Measurements from ENCODE around the gene FOXG1. TPM values are rescaled to one million over a fixed set of nuclear protein-coding genes. Genes with fewer than 3 reads are reported as not detected.

Gene FOXG1
- total and polyA plus RNA-seq, 2 of the 4 experiments (the other 2 are of a cell fraction): not detected

GRCh38 chr14:28770630-28771029, 4.0 kb downstream of the FOXG1 start:
- dilution Hi-C loops (cut with HindIII; ENCODE audit: low sequenced_read_pairs, unreplicated experiment) (no loop called here), in situ Hi-C loops (cut with MboI; ENCODE audit: low sequenced_read_pairs) (loop anchor here (10.0 to 25.0 kb wide), 2 partner anchors 454 to 1242 kb away; no protein-coding TSS in a partner anchor), intact Hi-C loops (cut with micrococcal nuclease) (no loop called here)
- H4K5ac ChIP-seq (ENCODE audit: low read depth, low read length): no peak overlapping the region
- CTCF ChIA-PET: no interaction called here
- no peak overlapping the region for H3K27ac ChIP-seq (ENCODE audit: insufficient read depth, low read length)
- no peak overlapping the region for H3K23ac ChIP-seq (ENCODE audit: low read depth, low read length)
- H4K91ac ChIP-seq (ENCODE audit: insufficient read depth, low read depth, low read length): no peak overlapping the region
- no peaks in the 10 kb centered on the region for H4K20me1 ChIP-seq (ENCODE audit: insufficient read depth, low read length)
- H2BK120ac ChIP-seq (ENCODE audit: low read depth, low read length): no peak overlapping the region
- no peaks in the 10 kb centered on the region for H3K79me1 ChIP-seq (ENCODE audit: low read depth in 1 of 2, low read length in 2 of 2)
- no peak overlapping the region for H3K4me3 ChIP-seq (ENCODE audit: insufficient read depth, low read depth, low read length)
- BruUV-seq (replicated peaks): no TSS peak
- no peak overlapping the region for H2AK9ac ChIP-seq (replicated peaks; ENCODE audit: low read depth, low read length, poor library complexity)
- H3K4ac ChIP-seq (ENCODE audit: low read depth, low read length): no peak overlapping the region
- no peak overlapping the region for H3K9ac ChIP-seq (ENCODE audit: low read depth, low read length)
- H3K36me3 ChIP-seq (ENCODE audit: control insufficient read depth, insufficient read depth, low read length): no peaks in the 10 kb centered on the region
- DNase-seq: no peak
- H2BK20ac ChIP-seq (ENCODE audit: low read depth, low read length): no peak overlapping the region
- H3K14ac ChIP-seq (replicated peaks; ENCODE audit: low read depth, low read length): no peak overlapping the region
- H2AK5ac ChIP-seq (ENCODE audit: low read depth, low read length): no peak overlapping the region
- TF ChIP-seq CTCF (conservative IDR thresholded peaks at IDR 0.05; ENCODE audit: low read depth, low read length) (no peak), FOS (IDR thresholded peaks at IDR 0.05; ENCODE audit: low read depth, low read length) (no peak), CHD1 (IDR thresholded peaks at IDR 0.05; ENCODE audit: low read depth, low read length) (no peak), RCOR1 (IDR thresholded peaks at IDR 0.05; ENCODE audit: insufficient replicate concordance, low read length) (no peak), SMC3 (IDR thresholded peaks at IDR 0.05; ENCODE audit: low read depth, low read length) (no peak), BHLHE40 (IDR thresholded peaks at IDR 0.05; ENCODE audit: low read depth, low read length) (no peak), MXI1 (IDR thresholded peaks at IDR 0.05; ENCODE audit: borderline replicate concordance, low read depth, low read length) (no peak), MAFK (IDR thresholded peaks at IDR 0.05; ENCODE audit: low read depth, low read length) (no peak), USF2 (IDR thresholded peaks at IDR 0.05; ENCODE audit: low read depth, low read length) (no peak), RFX5 (IDR thresholded peaks at IDR 0.05; ENCODE audit: low read depth, low read length) (no peak), POLR2A (IDR thresholded peaks at IDR 0.05; ENCODE audit: low read depth, low read length) (no peak), CEBPB (IDR thresholded peaks at IDR 0.05; ENCODE audit: low read depth, low read length) (no peak), ELK1 (IDR thresholded peaks at IDR 0.05; ENCODE audit: borderline replicate concordance, low read depth, low read length) (no peak), RAD21 (IDR thresholded peaks at IDR 0.05; ENCODE audit: low read length) (no peak), MAZ (IDR thresholded peaks at IDR 0.05; ENCODE audit: borderline replicate concordance, low read depth, low read length) (no peak)
- POLR2A ChIA-PET (ENCODE audit: unreplicated experiment): no interaction called here
- H4K8ac ChIP-seq (ENCODE audit: low read depth in 2 of 2, low read length in 2 of 2): no peak overlapping the region
- H3K56ac ChIP-seq (ENCODE audit: extremely low read depth, insufficient read depth, low read length): no peak overlapping the region
- H3K4me1 ChIP-seq (ENCODE audit: control insufficient read depth, insufficient read depth, low read length): no peaks in the 10 kb centered on the region; the same call in 1 of the 2 replicates
- no peak overlapping the region for H2BK5ac ChIP-seq (ENCODE audit: low read depth, low read length, poor library complexity, severe bottlenecking)
- peaks cover 65% of the 10 kb centered on the region for H3K27me3 ChIP-seq (ENCODE audit: control insufficient read depth, insufficient read depth, low read length)
- no peaks in the 10 kb centered on the region for H3K9me1 ChIP-seq (ENCODE audit: insufficient read depth, low read length)
- peaks cover 11% of the 10 kb centered on the region for H3K9me3 ChIP-seq (ENCODE audit: control insufficient read depth, insufficient read depth, low read length)
- no peak overlapping the region for H2BK15ac ChIP-seq (ENCODE audit: low read depth, low read length)
- H3K18ac ChIP-seq (ENCODE audit: low read depth, low read length): no peak overlapping the region
- no peak overlapping the region for H3K4me2 ChIP-seq (ENCODE audit: low read depth, low read length)
- ATAC-seq (ENCODE audit: low read depth): no peak
- no peak overlapping the region for H2AFZ ChIP-seq (replicated peaks; ENCODE audit: low read length, poor library complexity)
